Sigmoid colon (tissue), 7 donors: ENCODE data around the gene GPRIN1. TPM values are rescaled to one million over a fixed set of nuclear protein-coding genes. Genes with fewer than 3 reads are reported as not detected.

Experiments used
- DNase-seq: peaks from one replicate; pipeline ENCODE4 v3.0.0-alpha.2; 2019
- H3K27ac ChIP-seq, 4 donors: fragments of 200-600 bp; sonication (generic); one replicate each; pipeline ENCODE4 v1.5.1; 2016 to 2019; ENCODE audit warnings: mild to moderate bottlenecking in 1 of 4
- H3K27me3 ChIP-seq, 3 donors: fragments of 200-600 bp; sonication (generic); one replicate each; pipeline ENCODE4 v1.5.1; 2019; ENCODE audit warnings: mild to moderate bottlenecking in 1 of 3
- H3K36me3 ChIP-seq, 4 donors: fragments of 200-600 bp; sonication (generic); one replicate each; pipeline ENCODE4 v1.5.1; 2016 to 2019
- H3K4me1 ChIP-seq, 4 donors: fragments of 200-600 bp; sonication (generic); one replicate each; pipeline ENCODE4 v1.5.1; 2017 to 2019
- H3K4me3 ChIP-seq, 4 donors: fragments of 200-600 bp; sonication (generic); one replicate each; pipeline ENCODE4 v1.5.1; 2017 to 2019; ENCODE audit warnings: mild to moderate bottlenecking in 2 of 4, moderate library complexity in 1 of 4
- H3K9me3 ChIP-seq, 4 donors: fragments of 200-600 bp in 3 of 4; sonication (generic) in 3 of 4; one replicate each; pipeline versions ENCODE4 v1.5.1 to v1.6.1; 2013 to 2019
- CTCF ChIP-seq, 4 experiments: fragments of 450-650 bp in 3 of 4; fragments of 200-600 bp in 1 of 4; IDR thresholded peaks; one replicate each; pipeline ENCODE4 v1.5.1; 2016 to 2019; ENCODE audit warnings: antibody characterized with exemption in 4 of 4, mild to moderate bottlenecking in 3 of 4, moderate library complexity in 2 of 4
- EP300 ChIP-seq, 4 donors: sonication (generic); formaldehyde crosslinking; IDR thresholded peaks; one replicate each; pipeline ENCODE4 v1.6.1; 2017; ENCODE audit warnings: antibody characterized with exemption in 4 of 4
- POLR2A ChIP-seq, 2 donors: fragments of 450-650 bp; IDR thresholded peaks; one replicate each; pipeline ENCODE4 v1.6.1; 2016; ENCODE audit warnings: antibody characterized with exemption in 2 of 2, mild to moderate bottlenecking in 2 of 2, moderate library complexity in 2 of 2
- POLR2AphosphoS5 ChIP-seq, 4 donors: sonication (generic); formaldehyde crosslinking; IDR thresholded peaks; one replicate each; pipeline ENCODE4 v1.6.1; 2017; ENCODE audit warnings: antibody characterized with exemption in 4 of 4
- WGBS, 2 donors: extraction: QIAGEN DNeasy Blood & Tissue Kit; methylation state at CpG; one replicate each; pipeline ENCODE4 v1.1.7; 2013; 5-methylcytosine and 5-hydroxymethylcytosine counted together
- intact Hi-C: fragments of 100-400 bp; cut with DNase I; formaldehyde crosslinking; loops from one replicate; pipeline ENCODE4 v1.15.1; 2023
- polyA plus RNA-seq, 3 donors: library from polyadenylated mRNA; stranded (reverse); fragments of 200-250 nt; gene quantifications; one replicate each; pipeline ENCODE4 v1.2.3, GENCODE V29; 2013
- total RNA-seq, 4 donors: library from RNA; depleted of rRNA; stranded (reverse); fragments of >200 nt; gene quantifications; one replicate each; pipeline ENCODE4 v1.1.0, GENCODE V29; 2016
- donor health status: healthy with polysubstance abuse.
- donor health status: Bipolar disorder and iron deficiency.
- donor health status: healthy.

The GPRIN1 gene
- total and polyA plus RNA-seq, 7 donors: 0.33 to 1.6 (median 0.69) TPM

GRCh38 chr5:176574297-176574591 lies 35.7 kb downstream of the GPRIN1 start:
- H3K36me3 ChIP-seq: no peaks in the 10 kb centered on the region
- WGBS, 2 donors: 41 to 52% methylated on average over 10 of the region's 10 CpGs
- H3K4me3 ChIP-seq: no peak overlapping the region
- no peak for DNase-seq
- no peaks in the 10 kb centered on the region for H3K4me1 ChIP-seq
- H3K27ac ChIP-seq: no peak overlapping the region
- H3K9me3 ChIP-seq: no peaks in the 10 kb centered on the region
- intact Hi-C loops: loop anchor here (10.0 kb wide), 2 partner anchors 71 to 159 kb away; partner anchors contain the start of genes CLTB and TSPAN17
- TF ChIP-seq EP300 (IDR thresholded peaks at IDR 0.05): no peak
- peak in 1 of 4 experiments; percentile 3 for TF ChIP-seq CTCF (IDR thresholded peaks at IDR 0.05)
- peaks cover 0 to 16% (median 0%) of the 10 kb centered on the region in 3 donors for H3K27me3 ChIP-seq

- no peak overlapping the region for H3K27ac ChIP-seq
- H3K36me3 ChIP-seq: no peaks in the 10 kb centered on the region
- DNase-seq: peak; percentile 73
- no peaks in the 10 kb centered on the region for H3K4me1 ChIP-seq
- peaks cover 0 to 17% (median 0%) of the 10 kb centered on the region in 3 donors for H3K27me3 ChIP-seq
- intact Hi-C loops: loop anchor here (10.0 kb wide), 2 partner anchors 71 to 159 kb away; partner anchors contain the start of genes CLTB and TSPAN17
- 45 to 50% methylated on average over 18 of the region's 18 CpGs for WGBS, 2 donors
- no peak for TF ChIP-seq POLR2A (IDR thresholded peaks at IDR 0.05)
- no peak for TF ChIP-seq POLR2AphosphoS5 (IDR thresholded peaks at IDR 0.05)
- peak; percentile 24 to 76 (median 60) for TF ChIP-seq CTCF (IDR thresholded peaks at IDR 0.05)
- TF ChIP-seq EP300 (IDR thresholded peaks at IDR 0.05): no peak
- no peaks in the 10 kb centered on the region for H3K9me3 ChIP-seq
- no peak overlapping the region for H3K4me3 ChIP-seq
Measured at GRCh38 chr5:176573564-176574296, 36.2 kb downstream of the GPRIN1 start.

- DNase-seq: no peak
- Histone ChIP-seq H3K27ac (no peak overlapping the region), H3K4me3 (no peak overlapping the region), H3K9me3 (no peaks in the 10 kb centered on the region), H3K36me3 (no peaks in the 10 kb centered on the region), H3K27me3 (peaks cover 0 to 23% (median 0%) of the 10 kb centered on the region in 3 donors), H3K4me1 (no peaks in the 10 kb centered on the region)
- no peak for TF ChIP-seq POLR2AphosphoS5 (IDR thresholded peaks at IDR 0.05)
- no peak for TF ChIP-seq CTCF (IDR thresholded peaks at IDR 0.05)
- TF ChIP-seq POLR2A (IDR thresholded peaks at IDR 0.05): no peak
- no peak for TF ChIP-seq EP300 (IDR thresholded peaks at IDR 0.05)
- whole genome bisulfite sequencing, 2 donors: 63 to 74% methylated on average over 6 of the region's 6 CpGs
- intact Hi-C loops: loop anchor here (10.0 kb wide), 2 partner anchors 75 to 155 kb away; partner anchors contain the start of genes CLTB and TSPAN17
Measured at GRCh38 chr5:176570044-176570443, 39.9 kb downstream of the GPRIN1 start.

GRCh38 chr5:176568657-176569056 lies 41.3 kb downstream of the GPRIN1 start:
- intact Hi-C loops: no loop called here
- Histone ChIP-seq H3K36me3 (no peaks in the 10 kb centered on the region), H3K4me3 (no peak overlapping the region), H3K4me1 (no peaks in the 10 kb centered on the region), H3K27ac (no peak overlapping the region), H3K9me3 (no peaks in the 10 kb centered on the region), H3K27me3 (peaks cover 0 to 21% (median 0%) of the 10 kb centered on the region in 3 donors)
- WGBS, 2 donors: 84 to 88% methylated on average over 18 of the region's 18 CpGs
- no peak for TF ChIP-seq CTCF (IDR thresholded peaks at IDR 0.05)
- TF ChIP-seq POLR2AphosphoS5 (IDR thresholded peaks at IDR 0.05): no peak
- no peak for TF ChIP-seq EP300 (IDR thresholded peaks at IDR 0.05)
- no peak for TF ChIP-seq POLR2A (IDR thresholded peaks at IDR 0.05)
- DNase-seq: no peak
